WTC11 (cell line): ENCODE measurements around the gene MYO18B.

Source experiments
- KAT7 ChIP-seq: sonication (generic); formaldehyde crosslinking; IDR thresholded peaks from 2 replicates; pipeline ENCODE4 v1.8.1; 2023; ENCODE audit warnings: missing genetic modification reagents, mild to moderate bottlenecking, borderline replicate concordance
- TEAD4 ChIP-seq: sonication (generic); formaldehyde crosslinking; IDR thresholded peaks from 2 replicates; pipeline ENCODE4 v1.8.0; 2022; ENCODE audit warnings: mild to moderate bottlenecking, missing genetic modification reagents
- TF ChIP-seq, protein P1 (sequence below): sonication (generic); formaldehyde crosslinking; IDR thresholded peaks from 2 replicates; pipeline ENCODE4 v1.8.0; 2022; ENCODE audit warnings: mild to moderate bottlenecking, missing genetic modification reagents
- TF ChIP-seq, protein P2 (sequence below): fragments of 200-600 bp; IDR thresholded peaks from 2 replicates; pipeline ENCODE4 v1.8.0; 2022; ENCODE audit warnings: antibody characterized with exemption
- TF ChIP-seq, protein P3 (sequence below): sonication (generic); formaldehyde crosslinking; IDR thresholded peaks from 2 replicates; pipeline ENCODE4 v1.8.1; 2022; ENCODE audit warnings: mild to moderate bottlenecking, missing genetic modification reagents, moderate library complexity, borderline replicate concordance

DNA sequence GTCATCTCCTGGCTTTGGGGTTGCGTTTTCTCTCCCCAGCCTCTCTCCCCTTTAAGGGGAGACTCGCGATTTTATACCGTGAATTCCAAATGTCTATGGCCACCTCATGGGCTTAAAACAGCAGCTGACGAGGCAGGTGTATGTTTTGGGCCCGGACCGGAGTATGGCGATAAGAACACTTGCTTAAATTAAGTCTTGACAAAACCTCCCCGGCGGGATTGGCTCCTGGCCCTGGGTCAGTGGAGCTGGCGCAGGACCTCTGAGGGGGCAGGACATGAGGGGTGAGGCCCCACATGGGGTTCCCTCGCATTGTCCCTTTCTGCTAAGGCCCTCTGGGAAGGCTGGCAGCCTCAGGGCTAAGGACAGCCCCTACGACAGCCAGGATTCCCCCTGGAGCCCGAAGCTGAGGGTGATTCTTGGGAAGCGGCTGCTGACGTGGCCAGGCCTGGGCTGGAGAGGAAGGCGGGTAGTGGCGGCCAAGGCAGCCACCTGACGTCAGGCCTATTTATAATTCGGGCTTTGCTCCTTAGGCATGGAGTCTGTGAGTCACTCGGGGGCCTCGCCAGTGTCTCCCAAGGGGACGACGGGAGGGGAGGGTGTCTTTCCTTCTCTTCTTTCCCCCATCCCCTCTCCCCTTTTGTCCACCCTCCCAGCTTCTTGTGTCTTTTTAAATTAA, 12.7 kb downstream of the MYO18B start:
- TF ChIP-seq, protein P1, sequence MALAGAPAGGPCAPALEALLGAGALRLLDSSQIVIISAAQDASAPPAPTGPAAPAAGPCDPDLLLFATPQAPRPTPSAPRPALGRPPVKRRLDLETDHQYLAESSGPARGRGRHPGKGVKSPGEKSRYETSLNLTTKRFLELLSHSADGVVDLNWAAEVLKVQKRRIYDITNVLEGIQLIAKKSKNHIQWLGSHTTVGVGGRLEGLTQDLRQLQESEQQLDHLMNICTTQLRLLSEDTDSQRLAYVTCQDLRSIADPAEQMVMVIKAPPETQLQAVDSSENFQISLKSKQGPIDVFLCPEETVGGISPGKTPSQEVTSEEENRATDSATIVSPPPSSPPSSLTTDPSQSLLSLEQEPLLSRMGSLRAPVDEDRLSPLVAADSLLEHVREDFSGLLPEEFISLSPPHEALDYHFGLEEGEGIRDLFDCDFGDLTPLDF (CRISPR knock-in tag), result no peak
- TF ChIP-seq, protein P2, sequence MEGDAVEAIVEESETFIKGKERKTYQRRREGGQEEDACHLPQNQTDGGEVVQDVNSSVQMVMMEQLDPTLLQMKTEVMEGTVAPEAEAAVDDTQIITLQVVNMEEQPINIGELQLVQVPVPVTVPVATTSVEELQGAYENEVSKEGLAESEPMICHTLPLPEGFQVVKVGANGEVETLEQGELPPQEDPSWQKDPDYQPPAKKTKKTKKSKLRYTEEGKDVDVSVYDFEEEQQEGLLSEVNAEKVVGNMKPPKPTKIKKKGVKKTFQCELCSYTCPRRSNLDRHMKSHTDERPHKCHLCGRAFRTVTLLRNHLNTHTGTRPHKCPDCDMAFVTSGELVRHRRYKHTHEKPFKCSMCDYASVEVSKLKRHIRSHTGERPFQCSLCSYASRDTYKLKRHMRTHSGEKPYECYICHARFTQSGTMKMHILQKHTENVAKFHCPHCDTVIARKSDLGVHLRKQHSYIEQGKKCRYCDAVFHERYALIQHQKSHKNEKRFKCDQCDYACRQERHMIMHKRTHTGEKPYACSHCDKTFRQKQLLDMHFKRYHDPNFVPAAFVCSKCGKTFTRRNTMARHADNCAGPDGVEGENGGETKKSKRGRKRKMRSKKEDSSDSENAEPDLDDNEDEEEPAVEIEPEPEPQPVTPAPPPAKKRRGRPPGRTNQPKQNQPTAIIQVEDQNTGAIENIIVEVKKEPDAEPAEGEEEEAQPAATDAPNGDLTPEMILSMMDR, result no peak
- TF ChIP-seq KAT7 (CRISPR knock-in tag) (no peak), TEAD4 (no peak)
- TF ChIP-seq, protein P3, sequence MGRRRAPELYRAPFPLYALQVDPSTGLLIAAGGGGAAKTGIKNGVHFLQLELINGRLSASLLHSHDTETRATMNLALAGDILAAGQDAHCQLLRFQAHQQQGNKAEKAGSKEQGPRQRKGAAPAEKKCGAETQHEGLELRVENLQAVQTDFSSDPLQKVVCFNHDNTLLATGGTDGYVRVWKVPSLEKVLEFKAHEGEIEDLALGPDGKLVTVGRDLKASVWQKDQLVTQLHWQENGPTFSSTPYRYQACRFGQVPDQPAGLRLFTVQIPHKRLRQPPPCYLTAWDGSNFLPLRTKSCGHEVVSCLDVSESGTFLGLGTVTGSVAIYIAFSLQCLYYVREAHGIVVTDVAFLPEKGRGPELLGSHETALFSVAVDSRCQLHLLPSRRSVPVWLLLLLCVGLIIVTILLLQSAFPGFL (CRISPR knock-in tag), result no peak
